Aorta (tissue), 5 donors: ENCODE results near the gene IL34. TPM values are rescaled to one million over a fixed set of nuclear protein-coding genes. Genes with fewer than 3 reads are reported as not detected.
A peak's percentile ranks its signal among the peaks of the same experiment; 100 is the strongest.

Experiments
- ATAC-seq: fragments of 200-7000 bp; cut with Tn5 transposase; one replicate; pipeline ENCODE4 v1.9.1; 2022; ENCODE audit warnings: moderate library complexity; ENCODE audit not compliant: low FRiP score
- DNase-seq, 2 donors: peaks; one replicate each; pipeline ENCODE4 v3.0.0-alpha.2; 2020
- H3K27ac ChIP-seq, 2 donors: one replicate each; pipeline ENCODE4 v1.5.1; 2013; ENCODE audit warnings: low read length in 2 of 2, mild to moderate bottlenecking in 2 of 2, moderate library complexity in 2 of 2, control low read depth in 1 of 2, inconsistent platforms in 1 of 2, low read depth in 1 of 2
- H3K27me3 ChIP-seq, 2 donors: one replicate each; pipeline ENCODE4 v1.6.1; 2013; ENCODE audit warnings: control low read depth in 1 of 2, low read length in 1 of 2, mild to moderate bottlenecking in 1 of 2, moderate library complexity in 1 of 2; ENCODE audit not compliant: insufficient read depth in 2 of 2, control insufficient read depth in 1 of 2
- H3K36me3 ChIP-seq, 2 donors: one replicate each; pipeline ENCODE4 v1.6.1; 2013; ENCODE audit warnings: control low read depth in 1 of 2, low read length in 1 of 2, mild to moderate bottlenecking in 1 of 2; ENCODE audit not compliant: insufficient read depth in 2 of 2, control insufficient read depth in 1 of 2
- H3K4me1 ChIP-seq, 2 donors: one replicate each; pipeline ENCODE4 v1.6.1; 2013; ENCODE audit warnings: low read length in 2 of 2, control low read depth in 1 of 2, mild to moderate bottlenecking in 1 of 2, moderate library complexity in 1 of 2; ENCODE audit not compliant: insufficient read depth in 2 of 2, control insufficient read depth in 1 of 2
- H3K4me3 ChIP-seq, 2 donors: one replicate each; pipeline ENCODE4 v1.5.1; 2013; ENCODE audit warnings: low read length in 2 of 2, control low read depth in 1 of 2, mild to moderate bottlenecking in 1 of 2
- H3K9me3 ChIP-seq: one replicate; pipeline ENCODE4 v1.6.1; 2013; ENCODE audit warnings: mild to moderate bottlenecking, low read length; ENCODE audit not compliant: control insufficient read depth
- WGBS, 2 donors: extraction: QIAGEN DNeasy Blood & Tissue Kit; methylation state at CpG; one replicate each; pipeline ENCODE4 v1.1.7; 2013; 5-methylcytosine and 5-hydroxymethylcytosine counted together
- intact Hi-C, 2 donors: fragments of 100-400 bp; cut with DNase I; formaldehyde crosslinking; loops; one replicate each; pipeline versions ENCODE4 v1.14.2 to v1.15.0; 2022
- polyA plus RNA-seq, 2 donors: library from polyadenylated mRNA; stranded (reverse); fragments of 200-250 nt; gene quantifications; one replicate each; pipeline ENCODE4 v1.2.3, GENCODE V29; 2013
- total RNA-seq, 2 donors: library from RNA; stranded (reverse); fragmentation: NEBNext Ultra II Directional; extraction: Animal tissue kit (Norgen Biotek cat#: 25700); gene quantifications; one replicate each; pipeline ENCODE4 v1.2.1, GENCODE V29; 2021
- donor health status: healthy with polysubstance abuse.
- donor health status: Bipolar disorder and iron deficiency.
- donor health status: DM: no; HTN: no; CAD: no.
- donor health status: DM: no; HTN: no; CAD: no.
- donor health status: DM: yes; HTN: yes; CAD: no.

Gene IL34
- total and polyA plus RNA-seq, 4 donors: 14.2 to 98.6 (median 20.6) TPM

DNA sequence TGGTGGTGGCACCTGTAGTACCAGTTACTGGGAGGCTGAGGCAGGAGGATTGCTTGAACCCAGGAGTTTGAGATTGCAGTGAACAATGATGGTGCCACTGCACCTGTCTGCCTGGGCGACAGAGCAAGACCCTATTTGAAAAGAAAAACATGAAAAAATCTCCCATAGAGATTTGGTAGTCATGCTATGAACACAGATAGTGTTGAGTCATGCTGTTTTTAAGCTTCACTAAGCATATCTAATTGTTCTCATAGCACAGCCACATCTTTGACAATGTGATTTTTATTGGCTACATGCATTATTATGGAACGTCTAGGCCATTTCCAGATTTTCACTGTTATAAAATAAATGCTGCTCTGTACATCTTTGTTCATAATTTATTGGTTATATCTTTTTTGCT, 6.0 kb downstream of the IL34 start:
- no peak overlapping the region for H3K4me3 ChIP-seq
- DNase-seq: no peak
- no peaks in the 10 kb centered on the region for H3K4me1 ChIP-seq
- WGBS, 2 donors: 63 to 72% methylated on average over 2 of the region's 2 CpGs
- H3K9me3 ChIP-seq: no peaks in the 10 kb centered on the region
- ATAC-seq: no peak
- H3K27me3 ChIP-seq: no peaks in the 10 kb centered on the region
- no peaks in the 10 kb centered on the region for H3K36me3 ChIP-seq
- intact Hi-C loops: loop anchor here (2.0 to 10.0 kb wide), 5 partner anchors 80 to 288 kb away; no protein-coding TSS in a partner anchor
- H3K27ac ChIP-seq: no peak overlapping the region

DNA sequence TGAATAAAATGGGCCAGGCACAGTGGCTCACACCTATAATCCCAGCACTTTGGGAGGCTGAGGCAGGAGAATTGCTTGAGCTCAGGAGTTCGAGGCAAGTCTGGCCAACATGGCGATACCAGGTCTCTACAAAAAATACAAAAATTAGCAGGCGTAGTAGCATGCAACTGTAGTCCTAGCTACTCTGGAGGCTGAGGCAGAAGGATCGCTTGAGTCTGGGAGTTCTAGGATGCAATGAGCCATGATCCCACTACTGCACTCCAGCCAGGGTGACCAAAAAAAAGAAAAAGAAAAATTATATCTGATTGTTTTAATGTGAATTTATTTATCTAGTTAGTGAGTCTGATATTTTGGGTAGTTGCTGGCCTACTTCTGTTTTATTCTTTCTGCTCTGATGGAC, 7.0 kb downstream of the IL34 start:
- H3K27me3 ChIP-seq: no peaks in the 10 kb centered on the region
- H3K36me3 ChIP-seq: no peaks in the 10 kb centered on the region
- no peak overlapping the region for H3K27ac ChIP-seq
- 82 to 88% methylated on average over 4 of the region's 4 CpGs for WGBS, 2 donors
- ATAC-seq (no peak), DNase-seq (no peak)
- no peaks in the 10 kb centered on the region for H3K4me1 ChIP-seq
- H3K4me3 ChIP-seq: no peak overlapping the region
- no peaks in the 10 kb centered on the region for H3K9me3 ChIP-seq
- intact Hi-C loops: loop anchor here (2.0 to 10.0 kb wide), 5 partner anchors 81 to 289 kb away; no protein-coding TSS in a partner anchor

DNA sequence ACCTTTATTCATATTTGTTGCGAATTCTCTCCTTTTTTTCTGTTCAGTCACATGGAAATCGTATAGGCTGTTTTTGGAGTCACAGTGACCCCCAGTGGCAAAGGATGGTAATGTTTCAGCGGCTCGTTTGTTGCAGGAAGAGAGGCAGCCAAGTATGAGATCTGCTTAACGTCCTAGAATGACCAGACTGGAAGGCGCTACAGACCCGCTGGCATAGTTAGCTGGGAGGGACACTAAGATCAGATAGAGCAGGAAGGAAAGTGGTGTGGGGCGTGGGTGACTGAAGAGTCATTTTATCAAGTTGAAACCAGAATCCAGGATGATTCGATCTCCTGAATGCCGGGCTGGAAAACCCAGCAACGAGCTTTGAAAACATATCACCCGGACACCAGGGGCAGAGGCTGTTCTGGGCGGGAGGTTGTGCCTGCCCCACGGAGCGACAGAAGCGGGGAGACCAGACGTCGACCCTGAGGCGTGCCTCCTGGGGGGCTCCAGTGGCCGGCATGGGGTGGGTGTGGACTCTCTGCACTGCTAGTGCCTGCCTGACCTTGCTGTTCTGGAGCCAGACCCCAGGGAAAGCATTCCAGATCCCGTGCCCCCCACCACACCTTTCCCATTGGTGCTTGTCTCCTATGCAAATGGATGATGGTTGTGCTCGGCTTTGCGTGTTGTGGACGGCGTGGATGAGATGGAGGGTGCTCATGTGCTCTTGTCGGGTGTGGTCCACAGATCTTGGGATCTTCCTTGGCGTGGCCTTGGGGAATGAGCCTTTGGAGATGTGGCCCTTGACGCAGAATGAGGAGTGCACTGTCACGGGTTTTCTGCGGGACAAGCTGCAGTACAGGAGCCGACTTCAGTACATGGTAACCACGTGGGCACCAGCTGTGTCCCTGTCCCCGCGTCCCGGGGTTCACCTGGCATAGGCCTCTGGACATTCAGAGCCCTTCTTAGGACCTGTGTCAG, 7.7 kb downstream of the IL34 start:
- no peaks in the 10 kb centered on the region for H3K36me3 ChIP-seq
- WGBS, 2 donors: 34 to 36% methylated on average over 35 of the region's 35 CpGs
- H3K9me3 ChIP-seq: no peaks in the 10 kb centered on the region
- H3K27ac ChIP-seq: no peak overlapping the region
- no peak overlapping the region for H3K4me3 ChIP-seq
- H3K4me1 ChIP-seq: no peaks in the 10 kb centered on the region
- DNase-seq (peak; percentile 82 to 90), ATAC-seq (peak; percentile 87)
- H3K27me3 ChIP-seq: no peaks in the 10 kb centered on the region
- intact Hi-C loops: loop anchor here (2.0 to 10.0 kb wide), 5 partner anchors 82 to 289 kb away; no protein-coding TSS in a partner anchor

DNA sequence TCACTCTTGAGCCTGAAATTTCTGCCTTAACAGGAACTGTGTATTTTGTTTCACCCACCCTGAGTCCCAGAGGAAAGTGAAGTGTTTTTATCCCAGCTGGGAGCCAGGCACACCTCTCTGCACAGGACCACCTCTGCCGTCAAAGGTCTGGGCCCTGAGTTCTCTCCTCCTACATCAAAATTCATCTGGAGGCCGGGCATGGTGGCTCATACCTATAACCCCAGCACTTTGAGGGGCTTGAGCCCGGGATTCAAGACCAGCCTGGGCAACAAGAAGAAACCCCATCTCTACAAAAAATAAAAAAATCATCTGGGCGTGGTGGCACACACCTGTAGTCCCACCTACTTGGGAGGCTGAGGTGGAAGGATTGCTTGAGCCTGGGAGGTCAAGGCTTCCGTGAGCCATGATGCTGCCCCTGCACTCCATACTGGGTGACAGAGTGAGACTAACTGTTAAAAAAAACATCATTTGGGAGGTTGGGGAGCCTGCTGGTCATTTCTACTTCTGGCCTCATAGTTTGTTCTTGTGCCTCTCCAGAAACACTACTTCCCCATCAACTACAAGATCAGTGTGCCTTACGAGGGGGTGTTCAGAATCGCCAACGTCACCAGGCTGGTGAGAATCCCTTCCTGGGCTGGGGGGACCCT, 9.8 kb downstream of the IL34 start:
- WGBS, 2 donors: 85 to 86% methylated on average over 8 of the region's 8 CpGs
- intact Hi-C loops: loop anchor here in 1 of 2 donors (10.0 kb wide), 1 partner anchor 291 kb away; no protein-coding TSS in a partner anchor
- no peak overlapping the region for H3K27ac ChIP-seq
- no peaks in the 10 kb centered on the region for H3K4me1 ChIP-seq
- H3K36me3 ChIP-seq: no peaks in the 10 kb centered on the region
- H3K4me3 ChIP-seq: no peak overlapping the region
- no peaks in the 10 kb centered on the region for H3K27me3 ChIP-seq
- no peaks in the 10 kb centered on the region for H3K9me3 ChIP-seq
- no peak for ATAC-seq
- peak in 1 of 2 donors; percentile 33 for DNase-seq

DNA sequence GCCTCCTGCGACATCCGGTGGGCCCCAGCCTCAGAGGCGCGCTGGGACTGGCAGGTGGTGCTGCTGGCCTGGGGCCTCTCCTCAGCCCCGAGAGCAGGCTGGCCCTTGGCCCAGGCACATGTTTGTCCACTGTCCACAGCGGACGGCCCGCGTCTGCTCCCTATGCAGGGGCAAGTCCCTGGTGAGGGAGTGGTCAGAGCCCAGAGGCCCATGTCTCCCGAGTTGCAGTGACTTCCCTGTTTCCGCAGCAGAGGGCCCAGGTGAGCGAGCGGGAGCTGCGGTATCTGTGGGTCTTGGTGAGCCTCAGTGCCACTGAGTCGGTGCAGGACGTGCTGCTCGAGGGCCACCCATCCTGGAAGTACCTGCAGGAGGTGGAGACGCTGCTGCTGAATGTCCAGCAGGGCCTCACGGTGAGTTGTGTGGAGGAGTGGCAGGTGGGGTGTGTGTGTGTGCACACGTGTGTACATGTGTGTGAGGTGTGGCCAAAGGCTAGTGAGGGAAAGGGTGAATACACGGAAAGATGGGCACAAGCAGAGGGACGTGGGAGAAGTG, 10.4 kb downstream of the IL34 start:
- Histone ChIP-seq H3K4me3 (no peak overlapping the region), H3K27me3 (no peaks in the 10 kb centered on the region), H3K36me3 (no peaks in the 10 kb centered on the region), H3K4me1 (no peaks in the 10 kb centered on the region), H3K27ac (no peak overlapping the region), H3K9me3 (no peaks in the 10 kb centered on the region)
- peak in 1 of 2 donors; percentile 75 for DNase-seq
- 71 to 73% methylated on average over 22 of the region's 22 CpGs for WGBS, 2 donors
- intact Hi-C loops: loop anchor here in 1 of 2 donors (10.0 kb wide), 1 partner anchor 292 kb away; no protein-coding TSS in a partner anchor
- no peak for ATAC-seq

DNA sequence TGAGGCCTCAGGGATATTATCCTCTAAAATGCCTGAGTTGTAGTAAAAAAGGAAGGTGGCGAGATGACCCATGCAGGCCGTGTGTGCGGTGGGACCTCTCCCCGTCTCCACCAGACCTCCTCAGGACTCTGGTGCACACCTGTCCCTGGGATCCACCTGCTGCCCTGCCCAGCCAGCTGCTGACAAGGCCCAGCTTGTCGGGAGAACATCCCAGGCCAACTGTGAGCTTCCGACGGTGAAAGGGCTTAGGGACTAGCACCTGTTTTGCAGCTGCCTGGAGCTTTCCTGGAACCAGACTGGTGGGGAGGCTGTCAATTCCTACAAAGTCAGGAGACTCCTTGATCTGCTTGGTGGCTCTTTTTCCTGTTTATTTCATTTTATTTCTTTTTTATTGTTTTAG, 11.6 kb downstream of the IL34 start:
- no peak overlapping the region for H3K27ac ChIP-seq
- H3K27me3 ChIP-seq: no peaks in the 10 kb centered on the region
- 84 to 86% methylated on average over 7 of the region's 7 CpGs for WGBS, 2 donors
- H3K4me3 ChIP-seq: no peak overlapping the region
- intact Hi-C loops: loop anchor here in 1 of 2 donors (10.0 kb wide), 1 partner anchor 293 kb away; no protein-coding TSS in a partner anchor
- ATAC-seq (no peak), DNase-seq (peak in 1 of 2 donors; percentile 38)
- H3K9me3 ChIP-seq: no peaks in the 10 kb centered on the region
- H3K4me1 ChIP-seq: no peaks in the 10 kb centered on the region
- H3K36me3 ChIP-seq: no peaks in the 10 kb centered on the region

DNA sequence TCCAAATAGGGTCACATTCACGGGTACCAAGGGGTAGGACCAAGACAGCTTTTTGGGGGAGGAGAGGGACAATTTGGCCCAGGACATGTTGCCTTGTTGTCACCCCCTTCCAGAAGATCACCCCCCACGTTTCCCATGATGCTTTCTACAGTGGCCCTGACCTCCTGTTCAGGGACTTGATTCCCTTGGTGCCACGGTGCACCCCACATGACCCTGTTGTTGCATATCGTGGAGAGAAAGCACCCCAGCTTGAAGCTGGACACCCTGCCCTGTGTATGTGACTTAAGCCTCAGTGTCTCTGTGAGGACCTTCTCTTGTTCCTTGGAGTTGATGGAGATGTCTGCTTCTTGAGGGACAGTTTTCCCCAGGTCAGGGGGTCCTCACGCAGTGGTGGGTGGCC, 12.6 kb downstream of the IL34 start:
- H3K4me3 ChIP-seq: no peak overlapping the region
- no peak overlapping the region for H3K27ac ChIP-seq
- peaks cover 0 to 2% of the 10 kb centered on the region in 2 donors for H3K36me3 ChIP-seq
- ATAC-seq (no peak), DNase-seq (peak in 1 of 2 donors; percentile 43)
- no peaks in the 10 kb centered on the region for H3K4me1 ChIP-seq
- no peaks in the 10 kb centered on the region for H3K9me3 ChIP-seq
- no peaks in the 10 kb centered on the region for H3K27me3 ChIP-seq
- intact Hi-C loops: loop anchor here in 1 of 2 donors (10.0 kb wide), 1 partner anchor 294 kb away; no protein-coding TSS in a partner anchor
- 69 to 73% methylated on average over 5 of the region's 5 CpGs for WGBS, 2 donors

DNA sequence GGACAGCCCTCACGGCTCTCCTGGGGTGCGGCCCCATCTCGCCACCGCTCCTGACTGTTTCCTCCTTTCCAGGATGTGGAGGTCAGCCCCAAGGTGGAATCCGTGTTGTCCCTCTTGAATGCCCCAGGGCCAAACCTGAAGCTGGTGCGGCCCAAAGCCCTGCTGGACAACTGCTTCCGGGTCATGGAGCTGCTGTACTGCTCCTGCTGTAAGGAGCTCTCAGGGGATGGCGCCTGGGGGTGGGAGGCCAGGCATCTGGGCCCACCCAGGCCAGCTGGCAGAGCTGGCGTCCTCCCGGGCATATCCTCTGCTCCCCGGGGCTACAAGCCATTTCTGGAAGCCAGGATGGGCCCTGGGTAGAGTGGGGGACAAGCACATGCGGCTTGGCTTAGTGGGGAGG, 13.2 kb downstream of the IL34 start:
- Histone ChIP-seq H3K27me3 (no peaks in the 10 kb centered on the region), H3K4me3 (no peak overlapping the region), H3K4me1 (no peaks in the 10 kb centered on the region), H3K27ac (no peak overlapping the region), H3K36me3 (peaks cover 0 to 8% of the 10 kb centered on the region in 2 donors), H3K9me3 (no peaks in the 10 kb centered on the region)
- ATAC-seq (peak; percentile 26), DNase-seq (peak in 1 of 2 donors; percentile 68)
- WGBS, 2 donors: 80 to 81% methylated on average over 12 of the region's 12 CpGs
- intact Hi-C loops: loop anchor here in 1 of 2 donors (10.0 kb wide), 1 partner anchor 295 kb away; no protein-coding TSS in a partner anchor
